ENCODE data around the gene CT47C1. TPM values are rescaled to one million over a fixed set of nuclear protein-coding genes. Genes with fewer than 3 reads are reported as not detected.

The CT47C1 gene
- total RNA-seq, 6 experiments from 2014 or later, result not detected

GRCh38 chrX:119075270-119076025 lies 2.7 kb downstream of the CT47C1 start:
- TF ChIP-seq, protein P1, sequence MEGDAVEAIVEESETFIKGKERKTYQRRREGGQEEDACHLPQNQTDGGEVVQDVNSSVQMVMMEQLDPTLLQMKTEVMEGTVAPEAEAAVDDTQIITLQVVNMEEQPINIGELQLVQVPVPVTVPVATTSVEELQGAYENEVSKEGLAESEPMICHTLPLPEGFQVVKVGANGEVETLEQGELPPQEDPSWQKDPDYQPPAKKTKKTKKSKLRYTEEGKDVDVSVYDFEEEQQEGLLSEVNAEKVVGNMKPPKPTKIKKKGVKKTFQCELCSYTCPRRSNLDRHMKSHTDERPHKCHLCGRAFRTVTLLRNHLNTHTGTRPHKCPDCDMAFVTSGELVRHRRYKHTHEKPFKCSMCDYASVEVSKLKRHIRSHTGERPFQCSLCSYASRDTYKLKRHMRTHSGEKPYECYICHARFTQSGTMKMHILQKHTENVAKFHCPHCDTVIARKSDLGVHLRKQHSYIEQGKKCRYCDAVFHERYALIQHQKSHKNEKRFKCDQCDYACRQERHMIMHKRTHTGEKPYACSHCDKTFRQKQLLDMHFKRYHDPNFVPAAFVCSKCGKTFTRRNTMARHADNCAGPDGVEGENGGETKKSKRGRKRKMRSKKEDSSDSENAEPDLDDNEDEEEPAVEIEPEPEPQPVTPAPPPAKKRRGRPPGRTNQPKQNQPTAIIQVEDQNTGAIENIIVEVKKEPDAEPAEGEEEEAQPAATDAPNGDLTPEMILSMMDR (IDR thresholded peaks at IDR 0.05), result no peak
- H3K4me3 Mint-ChIP-seq, result no peak overlapping the region
- no peak overlapping the region for H3K27ac Mint-ChIP-seq
- no peaks in the 10 kb centered on the region for H3K36me3 Mint-ChIP-seq (ENCODE audit: low read depth)
- DNase-seq, result no peak
- H3K4me1 Mint-ChIP-seq (ENCODE audit: low read depth), result no peaks in the 10 kb centered on the region
- peaks cover 14% of the 10 kb centered on the region for H3K27me3 Mint-ChIP-seq (ENCODE audit: insufficient read depth)
- H3K9me3 Mint-ChIP-seq, result no peaks in the 10 kb centered on the region

DNA sequence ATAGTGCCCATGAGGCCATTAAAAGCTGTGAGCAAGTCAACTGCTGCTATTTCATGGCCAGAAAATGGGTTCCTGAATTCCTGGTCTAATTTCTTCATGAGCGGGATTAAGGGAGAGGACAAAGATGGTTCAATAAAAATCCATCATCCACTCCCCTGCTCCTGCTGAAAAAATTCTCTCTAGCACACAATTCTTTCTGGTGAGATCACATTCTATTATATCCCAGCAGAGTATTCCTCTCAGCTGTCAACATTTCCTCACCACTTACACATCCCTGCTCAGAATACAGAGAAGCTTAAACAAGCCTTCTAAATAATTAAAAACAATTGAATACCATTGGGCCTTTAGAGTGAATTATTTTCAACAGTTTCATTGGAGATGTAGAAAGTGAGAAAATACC lies 9.5 kb downstream of the CT47C1 start:
- DNase-seq, result no peak
- Mint-ChIP-seq H3K27ac (no peak overlapping the region), H3K4me3 (no peak overlapping the region), H3K36me3 (ENCODE audit: low read depth) (no peaks in the 10 kb centered on the region), H3K9me3 (no peaks in the 10 kb centered on the region), H3K4me1 (ENCODE audit: low read depth) (no peaks in the 10 kb centered on the region), H3K27me3 (ENCODE audit: insufficient read depth) (peaks cover 9% of the 10 kb centered on the region)
- TF ChIP-seq, protein P1 (IDR thresholded peaks at IDR 0.05), result no peak

DNA sequence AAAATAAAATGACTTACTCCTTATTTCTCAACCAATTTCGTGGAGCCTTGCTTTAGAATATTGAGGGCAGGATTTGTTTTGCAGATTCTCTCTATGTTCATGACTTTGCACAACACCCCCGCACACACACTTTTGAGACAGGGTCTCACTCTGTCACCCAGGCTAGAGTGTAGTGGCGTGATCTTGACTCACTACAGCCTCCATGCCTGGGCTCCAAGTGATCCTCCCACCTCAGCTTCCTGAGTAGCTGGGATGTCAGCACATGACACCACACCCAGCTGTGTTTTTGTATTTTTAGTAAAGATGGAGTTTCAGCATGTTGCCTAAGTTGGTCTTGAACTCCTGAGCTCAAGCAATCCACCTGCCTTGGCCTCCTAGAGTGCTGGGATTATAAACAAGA lies 12.0 kb downstream of the CT47C1 start:
- no peak overlapping the region for H3K4me3 Mint-ChIP-seq
- no peaks in the 10 kb centered on the region for H3K36me3 Mint-ChIP-seq (ENCODE audit: low read depth)
- no peak for DNase-seq
- no peak overlapping the region for H3K27ac Mint-ChIP-seq
- H3K27me3 Mint-ChIP-seq (ENCODE audit: insufficient read depth), result peaks cover 5% of the 10 kb centered on the region; the same call in 1 of the 2 replicates
- TF ChIP-seq, protein P1 (IDR thresholded peaks at IDR 0.05), result no peak
- no peaks in the 10 kb centered on the region for H3K9me3 Mint-ChIP-seq
- H3K4me1 Mint-ChIP-seq (ENCODE audit: low read depth), result no peaks in the 10 kb centered on the region

- no peaks in the 10 kb centered on the region for H3K9me3 Mint-ChIP-seq
- H3K4me3 Mint-ChIP-seq, result no peak overlapping the region
- DNase-seq, result no peak
- TF ChIP-seq, protein P1 (IDR thresholded peaks at IDR 0.05), result no peak
- H3K36me3 Mint-ChIP-seq (ENCODE audit: low read depth), result no peaks in the 10 kb centered on the region
- no peaks in the 10 kb centered on the region for H3K4me1 Mint-ChIP-seq (ENCODE audit: low read depth)
- no peak overlapping the region for H3K27ac Mint-ChIP-seq
- H3K27me3 Mint-ChIP-seq (ENCODE audit: insufficient read depth), result peaks cover 7% of the 10 kb centered on the region; the same call in 1 of the 2 replicates
Measured at GRCh38 chrX:119087121-119087520, 14.3 kb downstream of the CT47C1 start.

DNA sequence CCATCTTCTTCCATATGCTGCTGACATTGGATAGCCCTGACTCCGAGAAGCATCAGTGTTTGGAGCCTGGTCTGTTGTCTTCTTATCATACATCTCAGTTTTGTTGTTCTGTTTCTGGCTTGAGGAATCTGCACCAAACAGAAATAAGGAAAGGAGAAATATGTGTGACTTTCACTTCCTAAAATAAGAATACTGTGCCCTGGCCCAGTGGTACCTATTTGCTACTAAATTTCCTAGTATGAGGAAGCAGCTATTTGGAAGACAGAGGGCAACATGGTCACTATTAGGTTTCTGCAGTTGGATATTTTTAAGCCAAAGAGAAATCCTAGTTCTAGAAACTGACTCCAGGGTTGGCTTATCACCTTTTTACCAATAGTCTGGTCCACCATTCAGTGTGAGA lies 16.8 kb downstream of the CT47C1 start:
- TF ChIP-seq, protein P1 (IDR thresholded peaks at IDR 0.05), result no peak
- peaks cover 6% of the 10 kb centered on the region; the same call in 1 of the 2 replicates for H3K4me1 Mint-ChIP-seq (ENCODE audit: low read depth)
- no peak overlapping the region for H3K27ac Mint-ChIP-seq
- no peak for DNase-seq
- H3K9me3 Mint-ChIP-seq, result no peaks in the 10 kb centered on the region
- peaks cover 7% of the 10 kb centered on the region; the same call in 1 of the 2 replicates for H3K27me3 Mint-ChIP-seq (ENCODE audit: insufficient read depth)
- no peak overlapping the region for H3K4me3 Mint-ChIP-seq
- no peaks in the 10 kb centered on the region for H3K36me3 Mint-ChIP-seq (ENCODE audit: low read depth)
